Nephron (organoid): ENCODE measurements around the gene RNF138.
A peak's percentile ranks its signal among the peaks of the same experiment; 100 is the strongest.
"Not testable (repeated sequence)": the region's sequence is repeated elsewhere in the genome, so short reads cannot be mapped to it uniquely, and the experiment has no call there.

Experiments used
- H3K27ac Mint-ChIP-seq, 3 experiments: 2 replicates each; pipeline ENCODE4 v1.8.0; 2020; ENCODE audit warnings: mixed read lengths in 3 of 3, mild to moderate bottlenecking in 2 of 3, moderate library complexity in 1 of 3
- H3K27me3 Mint-ChIP-seq: 2 replicates; pipeline ENCODE4 v1.8.0; 2021; ENCODE audit warnings: low read depth, mild to moderate bottlenecking, moderate library complexity, mixed read lengths
- H3K36me3 Mint-ChIP-seq: 2 replicates; pipeline ENCODE4 v1.8.0; 2020; ENCODE audit warnings: low read depth, mixed read lengths
- H3K4me1 Mint-ChIP-seq: 2 replicates; pipeline ENCODE4 v1.8.0; 2020; ENCODE audit warnings: mixed read lengths
- H3K4me3 Mint-ChIP-seq, 3 experiments: 2 replicates each; pipeline ENCODE4 v1.8.0; 2020; ENCODE audit warnings: mild to moderate bottlenecking in 3 of 3, mixed read lengths in 3 of 3, moderate library complexity in 2 of 3
- H3K9me3 Mint-ChIP-seq: 2 replicates; pipeline ENCODE4 v1.8.0; 2020; ENCODE audit warnings: mixed read lengths
- TF ChIP-seq, protein P1 (sequence below), 3 experiments: fragments of 200-600 bp; sonication (generic); IDR thresholded peaks; one replicate each; pipeline ENCODE4 v1.5.0; 2021; ENCODE audit warnings: antibody characterized with exemption in 3 of 3; ENCODE audit not compliant: unreplicated experiment in 3 of 3

RNF138 gene

DNA sequence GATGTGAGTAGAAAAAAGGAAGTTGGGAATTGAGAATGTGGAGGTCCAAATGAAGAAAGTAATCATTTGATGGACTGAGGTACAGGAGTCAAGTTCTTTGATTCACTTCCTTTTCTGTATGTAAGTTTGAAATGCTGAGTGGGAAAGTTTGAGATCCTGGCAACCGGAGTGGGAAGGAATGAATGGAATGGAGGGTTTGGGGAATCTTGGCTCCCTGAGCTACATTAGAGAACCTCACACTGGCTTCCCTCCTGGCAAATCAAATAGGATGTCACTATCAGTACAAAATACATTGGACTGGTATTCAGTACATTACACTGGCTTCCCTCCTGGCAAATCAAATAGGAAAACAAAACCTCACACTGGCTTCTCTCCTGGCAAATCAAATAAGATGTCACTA is 9.8 kb upstream of the RNF138 start:
- H3K27me3 Mint-ChIP-seq, result peaks cover 5% of the 10 kb centered on the region
- no peak overlapping the region for H3K27ac Mint-ChIP-seq
- TF ChIP-seq, protein P1, sequence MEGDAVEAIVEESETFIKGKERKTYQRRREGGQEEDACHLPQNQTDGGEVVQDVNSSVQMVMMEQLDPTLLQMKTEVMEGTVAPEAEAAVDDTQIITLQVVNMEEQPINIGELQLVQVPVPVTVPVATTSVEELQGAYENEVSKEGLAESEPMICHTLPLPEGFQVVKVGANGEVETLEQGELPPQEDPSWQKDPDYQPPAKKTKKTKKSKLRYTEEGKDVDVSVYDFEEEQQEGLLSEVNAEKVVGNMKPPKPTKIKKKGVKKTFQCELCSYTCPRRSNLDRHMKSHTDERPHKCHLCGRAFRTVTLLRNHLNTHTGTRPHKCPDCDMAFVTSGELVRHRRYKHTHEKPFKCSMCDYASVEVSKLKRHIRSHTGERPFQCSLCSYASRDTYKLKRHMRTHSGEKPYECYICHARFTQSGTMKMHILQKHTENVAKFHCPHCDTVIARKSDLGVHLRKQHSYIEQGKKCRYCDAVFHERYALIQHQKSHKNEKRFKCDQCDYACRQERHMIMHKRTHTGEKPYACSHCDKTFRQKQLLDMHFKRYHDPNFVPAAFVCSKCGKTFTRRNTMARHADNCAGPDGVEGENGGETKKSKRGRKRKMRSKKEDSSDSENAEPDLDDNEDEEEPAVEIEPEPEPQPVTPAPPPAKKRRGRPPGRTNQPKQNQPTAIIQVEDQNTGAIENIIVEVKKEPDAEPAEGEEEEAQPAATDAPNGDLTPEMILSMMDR (IDR thresholded peaks at IDR 0.05; ENCODE audit: unreplicated experiment in 3 of 3), result no peak
- H3K36me3 Mint-ChIP-seq, result no peaks in the 10 kb centered on the region
- peaks cover 15% of the 10 kb centered on the region for H3K4me1 Mint-ChIP-seq
- H3K4me3 Mint-ChIP-seq, result no peak overlapping the region
- no peaks in the 10 kb centered on the region for H3K9me3 Mint-ChIP-seq

DNA sequence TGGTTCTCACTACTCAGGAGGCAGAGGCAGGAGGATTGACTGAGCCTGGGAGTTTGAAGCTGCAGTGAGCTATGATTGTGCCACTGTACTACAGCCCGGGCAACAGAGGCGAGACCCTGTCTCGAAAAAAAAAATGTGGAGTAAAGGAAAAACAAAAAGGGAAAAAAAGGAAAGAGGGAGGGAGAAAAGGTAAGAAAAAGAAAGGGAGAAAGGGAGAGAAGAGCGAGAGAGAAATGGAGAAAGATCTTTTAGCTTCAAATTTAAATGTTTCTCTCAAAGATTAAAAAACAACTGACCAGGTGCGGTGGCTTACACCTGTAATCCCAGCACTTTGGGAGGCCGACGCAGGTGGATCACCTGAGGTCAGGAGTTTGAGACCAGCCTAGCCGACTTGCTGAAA is 7.9 kb upstream of the RNF138 start:
- Mint-ChIP-seq H3K9me3 (no peaks in the 10 kb centered on the region), H3K4me1 (peaks cover 15% of the 10 kb centered on the region), H3K4me3 (no peak overlapping the region), H3K36me3 (no peaks in the 10 kb centered on the region), H3K27me3 (peaks cover 5% of the 10 kb centered on the region), H3K27ac (no peak overlapping the region)
- TF ChIP-seq, protein P1 (IDR thresholded peaks at IDR 0.05; ENCODE audit: unreplicated experiment in 3 of 3), result no peak

DNA sequence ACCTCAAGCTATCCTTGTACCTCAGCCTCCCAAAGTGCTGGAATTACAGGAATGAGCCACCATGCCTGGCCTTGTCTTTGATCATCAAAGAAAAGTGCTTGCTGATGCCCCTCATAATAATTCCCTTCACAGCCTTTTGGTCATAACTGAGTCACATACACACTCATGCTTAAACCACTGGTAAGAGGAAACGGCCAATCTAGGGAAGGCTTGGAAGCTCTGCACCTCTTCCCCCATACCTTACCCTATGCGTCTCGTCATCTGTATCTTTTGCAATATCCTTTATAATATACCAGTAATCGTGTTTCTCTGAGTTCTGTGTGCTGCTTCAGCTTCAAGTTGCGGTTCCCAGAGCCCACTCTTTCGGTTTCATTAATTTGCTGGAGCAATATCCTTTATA is 4.8 kb upstream of the RNF138 start:
- Mint-ChIP-seq H3K27me3 (peaks cover 5% of the 10 kb centered on the region), H3K27ac (no peak overlapping the region), H3K4me3 (no peak overlapping the region), H3K4me1 (peaks cover 15% of the 10 kb centered on the region), H3K36me3 (no peaks in the 10 kb centered on the region), H3K9me3 (no peaks in the 10 kb centered on the region)
- TF ChIP-seq, protein P1 (IDR thresholded peaks at IDR 0.05; ENCODE audit: unreplicated experiment in 3 of 3), result no peak

DNA sequence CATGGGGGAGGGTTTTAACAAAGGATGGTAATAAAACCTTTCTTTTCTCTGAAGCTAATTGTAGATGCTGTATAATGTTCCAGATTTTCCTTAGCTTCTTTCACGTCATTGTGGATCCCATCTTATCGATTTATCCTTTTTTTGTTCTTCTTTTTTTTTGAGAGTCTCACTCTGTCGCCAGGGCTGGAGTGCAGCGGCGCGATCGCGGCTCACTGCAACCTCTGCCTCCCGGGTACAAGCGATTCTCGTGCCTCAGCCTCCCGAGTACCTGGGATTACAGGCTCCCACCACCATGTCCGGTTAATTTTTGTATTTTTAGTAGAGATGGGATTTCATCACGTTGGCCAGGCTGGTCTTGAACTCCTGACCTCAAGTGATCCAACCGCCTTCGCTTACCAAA is 843 bp upstream of the RNF138 start:
- not testable (repeated sequence) for H3K9me3 Mint-ChIP-seq, H3K27me3 Mint-ChIP-seq
- Mint-ChIP-seq H3K4me1 (peaks cover 25% of the 10 kb centered on the region), H3K36me3 (peaks cover 21% of the 10 kb centered on the region), H3K4me3 (peak overlapping the region; percentile 48 to 57 (median 50)), H3K27ac (peak overlapping the region in 1 of 3 experiments; percentile 66)

DNA sequence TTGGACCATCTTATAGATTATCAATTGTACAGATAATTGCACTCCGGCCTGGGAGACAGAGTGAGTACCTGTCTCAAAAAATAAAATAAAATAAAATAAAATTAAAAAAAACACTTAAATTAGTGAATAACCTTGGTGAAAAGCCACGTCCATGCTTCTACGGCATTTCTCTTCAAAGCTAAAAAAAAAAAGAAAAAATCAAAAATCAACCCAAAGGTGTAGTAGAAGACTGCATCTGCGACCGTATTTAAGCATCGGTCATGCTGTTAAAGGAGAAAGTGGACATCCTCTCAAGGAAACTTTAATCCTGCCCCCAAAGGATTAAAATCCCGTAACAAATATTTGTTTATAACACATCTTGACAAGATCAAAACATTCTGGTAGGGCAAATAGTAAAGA is 350 bp upstream of the RNF138 start:
- H3K27me3 Mint-ChIP-seq, result no peaks in the 10 kb centered on the region
- H3K4me3 Mint-ChIP-seq, result peak overlapping the region; percentile 97 to 99 (median 99)
- H3K4me1 Mint-ChIP-seq, result peaks cover 29% of the 10 kb centered on the region
- peak overlapping the region; percentile 83 to 97 (median 93) for H3K27ac Mint-ChIP-seq
- peaks cover 26% of the 10 kb centered on the region for H3K36me3 Mint-ChIP-seq
- H3K9me3 Mint-ChIP-seq, result no peaks in the 10 kb centered on the region
- TF ChIP-seq, protein P1 (IDR thresholded peaks at IDR 0.05; ENCODE audit: unreplicated experiment in 3 of 3), result no peak

DNA sequence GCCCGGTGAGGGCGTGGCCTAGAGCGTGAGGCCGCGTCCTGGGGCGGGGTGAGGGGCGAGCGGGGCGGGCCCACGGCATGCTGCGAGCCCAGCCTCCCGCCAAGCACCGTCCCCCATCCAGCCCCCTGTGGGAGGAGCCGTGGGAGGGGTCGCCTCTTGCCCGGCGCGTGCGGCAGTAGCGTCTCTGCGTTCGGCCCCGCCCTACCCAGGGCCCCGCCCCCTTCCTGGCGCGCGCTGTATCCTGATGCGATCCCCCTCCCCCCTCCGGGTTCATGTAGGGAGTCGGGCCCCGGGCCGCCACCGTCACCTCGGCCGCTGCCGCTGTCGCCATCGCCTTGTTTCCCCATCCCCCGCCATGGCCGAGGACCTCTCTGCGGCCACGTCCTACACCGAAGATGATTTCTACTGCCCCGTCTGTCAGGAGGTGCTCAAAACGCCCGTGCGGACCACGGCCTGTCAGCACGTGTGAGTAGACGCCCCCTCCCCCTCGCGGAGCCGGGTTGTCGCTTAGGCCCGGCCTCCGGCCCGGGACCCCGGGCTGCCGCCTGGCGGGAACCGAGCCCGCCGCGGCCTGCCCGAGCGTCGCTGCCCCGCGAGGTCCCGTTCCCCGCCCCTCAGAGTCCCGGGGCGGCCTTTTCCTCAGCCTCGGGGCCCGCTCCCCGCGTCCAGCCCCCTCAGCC is 888 bp downstream of the RNF138 start:
- Mint-ChIP-seq H3K4me1 (peaks cover 31% of the 10 kb centered on the region), H3K4me3 (peak overlapping the region; percentile 97 to 99 (median 99)), H3K27ac (peak overlapping the region; percentile 83 to 97 (median 93)), H3K27me3 (no peaks in the 10 kb centered on the region), H3K9me3 (no peaks in the 10 kb centered on the region), H3K36me3 (peaks cover 28% of the 10 kb centered on the region)
- TF ChIP-seq, protein P1 (IDR thresholded peaks at IDR 0.05; ENCODE audit: unreplicated experiment in 3 of 3), result no peak
